ENCODE measurements around the gene LZTS2.

The LZTS2 gene

DNA sequence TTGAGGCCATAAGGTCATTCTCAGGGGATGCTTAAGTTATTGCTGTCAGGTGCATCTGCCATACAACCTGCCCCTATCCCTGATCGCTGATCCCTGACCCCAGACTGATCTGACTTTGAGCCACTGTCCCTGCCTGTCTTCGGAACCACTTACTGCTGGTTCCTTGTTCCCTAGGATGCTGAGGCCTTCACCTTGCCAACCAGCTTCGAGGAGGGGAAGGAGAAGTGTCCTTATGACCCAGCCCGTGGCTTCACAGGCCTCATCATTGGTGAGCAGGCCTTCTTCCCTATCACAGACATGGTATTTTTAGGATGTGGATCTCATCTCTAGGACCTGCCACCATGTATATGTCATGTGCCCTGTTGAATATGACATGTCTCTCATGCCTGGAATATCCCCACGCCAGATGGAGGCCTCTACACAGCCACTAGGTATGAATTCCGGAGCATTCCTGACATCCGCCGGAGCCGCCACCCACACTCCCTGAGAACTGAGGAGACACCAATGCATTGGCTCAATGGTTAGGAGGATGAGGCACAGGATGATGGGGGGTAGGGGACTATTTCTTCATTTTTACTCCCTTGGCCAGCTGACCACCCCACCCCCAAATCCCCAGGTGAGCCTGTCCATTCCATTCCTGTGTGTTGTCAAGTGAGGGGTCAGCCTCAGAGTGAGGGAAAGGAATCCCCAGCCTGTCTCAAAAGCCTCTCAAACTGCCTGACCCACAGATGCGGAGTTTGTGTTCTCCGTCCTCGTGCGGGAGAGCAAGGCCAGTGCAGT lies 21.3 kb upstream of the LZTS2 start:
- TF ChIP-seq, protein P1, sequence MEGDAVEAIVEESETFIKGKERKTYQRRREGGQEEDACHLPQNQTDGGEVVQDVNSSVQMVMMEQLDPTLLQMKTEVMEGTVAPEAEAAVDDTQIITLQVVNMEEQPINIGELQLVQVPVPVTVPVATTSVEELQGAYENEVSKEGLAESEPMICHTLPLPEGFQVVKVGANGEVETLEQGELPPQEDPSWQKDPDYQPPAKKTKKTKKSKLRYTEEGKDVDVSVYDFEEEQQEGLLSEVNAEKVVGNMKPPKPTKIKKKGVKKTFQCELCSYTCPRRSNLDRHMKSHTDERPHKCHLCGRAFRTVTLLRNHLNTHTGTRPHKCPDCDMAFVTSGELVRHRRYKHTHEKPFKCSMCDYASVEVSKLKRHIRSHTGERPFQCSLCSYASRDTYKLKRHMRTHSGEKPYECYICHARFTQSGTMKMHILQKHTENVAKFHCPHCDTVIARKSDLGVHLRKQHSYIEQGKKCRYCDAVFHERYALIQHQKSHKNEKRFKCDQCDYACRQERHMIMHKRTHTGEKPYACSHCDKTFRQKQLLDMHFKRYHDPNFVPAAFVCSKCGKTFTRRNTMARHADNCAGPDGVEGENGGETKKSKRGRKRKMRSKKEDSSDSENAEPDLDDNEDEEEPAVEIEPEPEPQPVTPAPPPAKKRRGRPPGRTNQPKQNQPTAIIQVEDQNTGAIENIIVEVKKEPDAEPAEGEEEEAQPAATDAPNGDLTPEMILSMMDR (IDR thresholded peaks at IDR 0.05): no peak
- Histone ChIP-seq H3K4me3 (no peak overlapping the region), H3K27ac (no peak overlapping the region)
- peak; percentile 59 for DNase-seq (ENCODE audit: low spot score)

DNA sequence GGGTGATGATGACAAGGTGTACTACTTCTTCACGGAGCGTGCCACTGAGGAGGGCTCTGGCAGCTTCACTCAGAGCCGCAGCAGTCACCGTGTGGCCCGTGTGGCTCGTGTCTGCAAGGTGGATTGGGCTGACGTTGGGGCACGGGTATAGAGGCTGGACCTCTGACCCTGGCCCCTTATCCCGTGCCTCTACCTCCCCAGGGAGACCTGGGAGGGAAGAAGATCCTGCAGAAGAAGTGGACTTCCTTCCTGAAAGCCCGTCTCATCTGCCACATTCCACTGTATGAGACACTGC lies 20.8 kb upstream of the LZTS2 start:
- Histone ChIP-seq H3K4me3 (no peak overlapping the region), H3K27ac (no peak overlapping the region)
- peak; percentile 57 for DNase-seq (ENCODE audit: low spot score)

DNA sequence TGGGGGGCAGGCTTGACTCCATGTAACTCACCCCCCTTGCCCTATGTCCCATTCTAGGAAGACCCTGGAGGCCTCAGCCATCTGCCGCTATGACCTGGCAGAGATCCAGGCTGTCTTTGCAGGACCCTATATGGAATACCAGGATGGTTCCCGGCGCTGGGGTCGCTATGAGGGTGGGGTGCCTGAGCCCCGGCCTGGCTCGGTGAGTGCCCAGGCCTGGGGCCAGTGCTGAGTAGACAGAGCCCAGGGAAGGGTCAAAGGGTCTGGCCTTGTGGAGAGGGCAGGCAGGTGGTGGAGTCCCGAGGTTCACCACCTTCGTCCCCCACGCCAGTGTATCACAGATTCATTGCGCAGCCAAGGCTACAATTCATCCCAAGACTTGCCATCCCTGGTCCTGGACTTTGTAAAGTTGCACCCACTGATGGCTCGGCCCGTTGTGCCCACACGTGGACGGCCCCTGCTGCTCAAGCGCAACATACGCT lies 19.8 kb upstream of the LZTS2 start:
- TF ChIP-seq, protein P1 (IDR thresholded peaks at IDR 0.05): no peak
- no peak overlapping the region for H3K27ac ChIP-seq
- H3K4me3 ChIP-seq: no peak overlapping the region
- peak; percentile 67 for DNase-seq (ENCODE audit: low spot score)

More for the DNA sequence above, 20.8 kb upstream of the LZTS2 start:
- TF ChIP-seq, protein P1 (IDR thresholded peaks at IDR 0.05): no peak

DNA sequence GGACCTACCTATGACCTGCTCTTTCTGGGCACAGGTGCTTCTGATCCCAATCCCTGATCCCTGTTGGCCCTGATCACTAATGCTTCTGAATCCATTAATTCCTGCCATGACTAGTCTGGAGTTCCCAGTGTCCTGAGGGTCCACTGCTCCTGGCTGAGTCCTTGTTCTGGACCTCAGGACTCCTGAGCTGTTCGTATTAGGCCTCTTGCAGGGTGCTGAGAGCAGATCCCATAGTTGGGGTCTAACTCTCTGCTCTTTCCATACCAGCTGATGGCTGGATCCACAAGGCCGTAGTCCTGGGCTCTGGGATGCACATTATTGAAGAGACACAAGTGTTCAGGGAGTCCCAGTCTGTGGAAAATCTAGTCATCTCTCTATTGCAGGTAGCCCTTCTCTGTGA lies 19.3 kb upstream of the LZTS2 start:
- no peak overlapping the region for H3K4me3 ChIP-seq
- no peak for DNase-seq (ENCODE audit: low spot score)
- H3K27ac ChIP-seq: no peak overlapping the region
- TF ChIP-seq, protein P1 (IDR thresholded peaks at IDR 0.05): no peak

DNA sequence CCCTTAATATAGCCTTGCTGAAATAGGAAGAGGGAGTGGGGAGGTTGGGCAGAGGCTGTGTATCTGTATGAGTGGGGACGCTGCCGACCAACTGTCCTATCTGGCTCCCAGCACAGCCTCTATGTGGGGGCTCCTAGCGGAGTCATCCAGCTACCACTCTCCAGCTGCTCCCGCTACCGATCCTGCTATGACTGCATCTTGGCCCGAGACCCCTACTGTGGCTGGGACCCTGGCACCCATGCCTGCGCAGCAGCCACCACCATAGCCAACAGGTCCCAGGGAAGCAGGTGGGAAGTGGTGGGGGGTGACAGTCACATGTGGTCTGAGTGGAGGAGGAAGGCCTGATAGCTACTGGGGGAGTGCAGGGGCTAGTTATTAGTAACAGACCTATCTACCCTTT lies 18.9 kb upstream of the LZTS2 start:
- H3K4me3 ChIP-seq: no peak overlapping the region
- TF ChIP-seq, protein P1 (IDR thresholded peaks at IDR 0.05): no peak
- H3K27ac ChIP-seq: no peak overlapping the region
- peak; percentile 36 for DNase-seq (ENCODE audit: low spot score)

DNA sequence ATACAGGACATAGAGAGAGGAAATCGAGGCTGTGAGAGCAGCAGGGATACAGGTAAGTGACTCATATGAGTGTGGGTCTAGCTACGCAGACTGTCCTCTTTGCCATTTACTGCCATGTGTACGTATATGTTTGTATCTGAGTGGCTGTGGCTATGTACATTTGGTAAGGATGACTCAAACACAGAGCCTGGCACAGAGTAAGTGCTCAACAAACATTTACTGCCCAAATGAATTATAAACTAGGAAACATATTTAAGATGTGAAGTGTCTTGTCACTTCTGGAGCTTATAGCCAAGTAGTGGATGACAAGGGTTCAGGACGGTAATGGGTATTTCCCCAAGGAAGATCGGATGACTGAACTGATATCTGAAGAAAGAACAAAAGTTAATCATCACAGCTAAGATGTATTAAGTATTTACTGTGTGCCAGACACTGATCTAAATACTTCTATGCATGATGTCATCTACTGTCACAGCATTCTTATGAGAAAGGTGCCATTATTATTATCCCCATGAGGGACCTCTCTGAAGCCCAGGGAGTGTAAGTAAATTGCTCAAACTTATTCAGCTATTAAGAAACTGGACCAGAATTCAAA lies 18.3 kb upstream of the LZTS2 start:
- Histone ChIP-seq H3K4me3 (no peak overlapping the region), H3K27ac (no peak overlapping the region)
- DNase-seq (ENCODE audit: low spot score): no peak
- TF ChIP-seq, protein P1 (IDR thresholded peaks at IDR 0.05): no peak

Data from coronary artery (tissue), 2 donors.